ENCODE results near the gene KCNN3.

Gene KCNN3

GRCh38 chr1:154880671-154881070 lies 10.6 kb upstream of the KCNN3 start:
- DNase-seq: no peak

- DNase-seq: no peak
Observed at GRCh38 chr1:154879038-154879421, 8.9 kb upstream of the KCNN3 start.

GRCh38 chr1:154878371-154879037 lies 8.4 kb upstream of the KCNN3 start:
- peak in 56 of 58 donors; percentile 16 to 89 (median 70) for DNase-seq

DNA sequence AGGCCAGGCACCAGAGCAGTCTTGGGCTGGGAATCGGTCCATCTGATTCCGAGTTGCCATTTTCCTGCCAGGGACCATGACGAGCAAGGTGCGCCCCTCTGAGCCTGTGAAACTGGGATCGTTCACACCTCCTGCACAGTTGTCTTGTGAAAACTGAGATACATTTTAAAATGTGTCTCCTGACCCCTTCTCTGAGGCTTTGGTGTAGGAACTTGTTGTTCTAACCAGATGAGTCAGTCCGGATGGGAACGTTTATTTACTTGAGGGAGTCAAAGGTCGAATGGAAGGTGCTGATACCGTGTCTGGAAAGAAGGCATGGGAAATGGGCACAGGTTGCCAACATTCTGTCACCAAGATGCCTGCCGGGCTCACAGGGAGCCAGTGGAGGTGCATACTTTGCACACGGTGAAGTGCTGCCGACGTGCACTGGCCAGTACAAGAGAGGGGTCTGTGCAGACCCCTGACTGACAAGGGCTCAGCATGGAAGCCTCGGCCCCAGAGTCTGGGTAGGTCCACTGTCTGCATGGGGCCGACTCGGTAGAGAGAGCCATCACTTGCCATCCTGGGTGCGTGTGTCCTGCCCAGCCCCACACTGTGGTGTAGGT lies 7.4 kb upstream of the KCNN3 start:
- DNase-seq: no peak

DNA sequence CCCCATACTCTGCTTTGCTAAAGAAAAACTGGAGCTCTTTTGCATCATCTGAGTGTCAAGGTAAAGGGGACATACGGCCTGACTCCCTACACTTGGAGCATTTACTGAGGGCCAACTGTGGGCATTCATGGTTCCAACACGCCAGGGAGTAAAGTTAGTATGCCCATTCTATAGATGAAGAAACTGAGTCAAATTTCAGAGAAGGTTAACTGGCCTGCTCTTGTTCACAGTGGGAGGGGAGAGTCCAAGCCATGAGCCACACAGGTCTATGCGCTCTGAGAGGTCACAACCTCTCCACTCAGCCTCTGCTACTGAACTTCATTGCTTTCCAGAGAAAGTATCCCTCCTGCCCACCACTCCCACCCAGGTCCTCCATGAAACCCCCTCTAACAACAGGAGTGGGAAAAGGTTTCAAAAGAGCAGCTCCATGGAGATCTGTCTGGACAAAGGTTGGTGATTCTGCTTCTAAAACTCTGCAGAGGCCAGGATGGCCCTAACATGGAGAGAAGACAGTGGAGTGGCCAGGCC lies 6.8 kb upstream of the KCNN3 start:
- DNase-seq: no peak

DNA sequence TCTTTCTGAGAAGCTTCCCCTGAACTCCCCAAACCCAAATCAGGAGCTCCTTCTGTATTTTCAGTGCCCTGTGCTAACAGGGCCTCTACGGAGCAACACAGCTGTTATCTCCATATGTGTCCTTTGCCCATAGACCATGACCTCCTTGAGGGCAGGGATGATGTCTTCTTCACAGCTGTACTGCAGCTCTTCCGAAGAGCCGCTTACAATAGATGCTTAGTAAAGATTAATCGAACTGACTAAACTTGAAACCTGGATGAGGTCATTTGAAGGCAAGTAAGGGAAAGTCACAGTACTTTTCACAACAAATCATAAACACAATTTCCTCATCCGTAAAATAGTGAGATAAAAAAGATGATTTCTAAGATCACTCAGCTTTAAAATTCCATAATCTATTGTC lies 4.4 kb upstream of the KCNN3 start:
- no peak for DNase-seq

DNA sequence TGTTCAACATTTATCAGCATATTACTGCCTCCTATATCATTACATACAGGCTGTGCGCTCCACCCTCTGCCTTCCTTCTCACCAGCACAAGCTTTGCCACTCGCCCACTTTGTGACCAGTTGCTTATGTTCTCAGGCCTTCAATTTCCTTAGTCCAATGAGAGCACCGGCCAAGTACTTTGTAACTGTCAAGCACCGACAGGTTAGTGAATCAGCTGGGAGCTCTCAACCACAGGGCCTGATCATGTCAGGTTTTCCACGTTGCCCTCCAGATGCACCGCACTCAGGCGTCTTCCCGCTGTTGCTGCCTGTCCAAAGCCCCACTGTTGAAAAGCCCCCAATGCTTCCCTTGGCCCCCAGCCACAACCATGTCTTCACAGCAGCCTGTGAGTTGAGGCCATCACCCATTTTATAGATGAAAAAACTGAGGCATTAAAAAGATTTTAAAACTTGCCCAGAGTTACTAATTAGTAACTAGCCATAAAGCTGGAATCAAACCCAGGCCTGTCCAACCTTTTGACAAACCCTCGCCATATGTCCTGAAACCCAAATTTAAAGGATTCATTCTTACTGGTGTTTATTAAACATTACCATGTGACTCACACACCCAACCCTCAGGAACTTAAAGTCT lies 3.4 kb upstream of the KCNN3 start:
- DNase-seq: no peak

- no peak for DNase-seq
Observed at GRCh38 chr1:154871374-154871773, 1.3 kb upstream of the KCNN3 start.

DNA sequence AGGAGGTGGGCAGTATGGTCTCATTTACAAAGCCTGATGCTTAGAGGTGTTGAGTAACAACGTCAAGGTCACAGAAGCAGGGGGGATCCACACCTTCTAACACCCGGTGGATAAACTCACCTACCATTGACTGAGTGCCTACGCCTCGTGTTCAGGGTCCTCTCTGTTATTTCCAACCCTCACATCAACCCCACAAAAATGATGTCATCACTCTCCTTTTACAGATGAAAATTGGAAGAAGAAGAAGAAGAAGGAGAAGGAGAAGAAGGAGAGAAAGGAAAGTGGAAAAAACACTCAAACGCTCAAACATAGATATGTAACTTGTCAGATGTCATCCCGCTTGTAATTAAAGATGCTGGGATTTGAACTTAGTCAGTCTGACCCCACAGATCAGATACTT lies 653 bp upstream of the KCNN3 start:
- DNase-seq: no peak

DNA sequence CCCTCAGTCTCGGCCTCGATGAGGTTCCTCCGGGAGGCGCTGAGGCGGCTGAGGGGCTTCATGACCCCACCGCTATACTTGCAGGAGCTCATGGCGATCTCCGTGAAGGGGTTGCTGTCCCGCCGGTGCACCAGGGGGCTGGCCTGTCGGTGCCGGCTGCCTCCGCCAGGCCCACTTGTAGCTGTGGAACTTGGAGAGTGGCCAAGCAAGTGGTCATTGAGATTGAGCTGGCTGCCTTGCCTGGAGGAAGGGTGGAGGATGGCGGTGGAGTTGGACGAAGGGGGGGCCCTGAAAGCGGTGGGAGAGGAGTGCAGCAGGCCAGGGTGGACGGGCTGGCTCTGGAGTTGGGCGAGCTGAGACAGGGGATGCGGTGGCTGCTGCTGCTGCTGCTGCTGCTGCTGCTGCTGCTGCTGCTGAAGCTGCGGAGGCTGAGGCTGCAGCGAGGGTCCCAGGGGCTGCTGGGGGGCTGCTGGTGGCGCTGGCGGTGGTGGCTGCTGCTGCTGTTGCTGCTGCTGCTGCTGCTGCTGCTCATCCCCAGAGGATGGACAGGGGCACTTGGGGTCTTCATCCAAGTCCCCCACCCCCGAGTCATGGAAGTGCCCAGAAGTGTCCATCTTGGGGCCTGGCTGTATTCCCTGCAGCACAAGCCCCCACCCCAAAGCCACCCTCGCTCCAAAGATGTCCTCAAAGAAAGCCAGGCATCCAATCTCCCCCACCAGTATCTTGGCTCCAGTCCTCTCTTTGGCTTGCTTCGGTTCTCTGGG lies 548 bp downstream of the KCNN3 start:
- peak in 50 of 58 donors; percentile 26 to 79 (median 61) for DNase-seq

- peak in 11 of 58 donors; percentile 11 to 39 (median 26) for DNase-seq
Observed at GRCh38 chr1:154867841-154868605, 2.1 kb downstream of the KCNN3 start.

GRCh38 chr1:154867064-154867825 lies 2.8 kb downstream of the KCNN3 start:
- peak in 41 of 58 donors; percentile 14 to 78 (median 47) for DNase-seq

- DNase-seq: no peak
Observed at GRCh38 chr1:154866257-154867063, 3.6 kb downstream of the KCNN3 start.

- peak in 1 of 58 donors; percentile 26 for DNase-seq
Observed at GRCh38 chr1:154865442-154866256, 4.4 kb downstream of the KCNN3 start.

- DNase-seq: no peak
Observed at GRCh38 chr1:154864189-154864975, 5.7 kb downstream of the KCNN3 start.

DNA sequence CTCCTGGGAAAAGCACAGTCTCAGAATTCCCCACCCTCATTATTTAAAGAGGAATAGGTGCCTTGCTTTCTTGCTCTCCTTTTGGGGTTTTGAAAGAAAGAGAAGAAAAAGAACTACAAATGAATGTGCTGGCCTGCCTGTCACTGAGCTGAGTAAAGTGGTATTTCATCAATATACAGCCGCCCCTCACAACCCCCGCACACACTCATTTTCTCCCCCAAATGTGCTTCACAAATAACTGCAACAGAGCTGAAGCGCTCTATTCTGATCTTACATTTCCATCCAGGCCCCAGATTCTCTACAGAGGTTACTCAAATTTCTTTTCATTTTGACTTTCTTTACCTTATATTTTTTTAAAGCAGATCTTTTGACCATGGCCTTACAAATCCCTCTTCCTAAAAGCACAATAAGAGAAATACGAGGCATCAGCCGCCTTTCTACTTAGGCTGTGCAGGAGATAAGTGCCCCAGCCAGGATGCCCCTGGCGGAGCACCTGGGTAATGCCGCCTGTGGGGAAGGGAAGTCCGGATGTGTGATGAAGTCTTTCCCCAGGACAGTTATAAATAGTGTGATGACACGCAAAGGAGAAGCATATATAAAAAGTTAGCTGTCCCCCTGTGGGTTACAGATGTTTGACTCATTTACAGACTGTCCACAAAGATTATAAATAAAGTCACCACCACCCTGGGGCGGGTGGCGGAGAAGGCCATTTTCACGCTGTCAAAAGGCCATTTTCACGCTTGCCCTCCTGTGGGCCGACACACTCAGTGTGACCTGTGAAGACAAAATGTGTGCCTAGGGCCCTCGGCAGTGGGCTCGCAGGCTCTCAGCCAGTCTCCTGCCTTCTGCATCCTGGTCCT lies 6.5 kb downstream of the KCNN3 start:
- DNase-seq: peak in 1 of 58 donors; percentile 10

Measured in anterior cingulate cortex (tissue), 58 donors.